Pancreas (tissue), 10 donors: ENCODE results near the gene GTPBP3. TPM values are rescaled to one million over a fixed set of nuclear protein-coding genes. Genes with fewer than 3 reads are reported as not detected.

Experiments used
- ATAC-seq, 4 donors: fragments of 200-7000 bp; cut with Tn5 transposase; one replicate each; pipeline versions ENCODE4 v1.8.0 to v1.9.1; 2020; ENCODE audit warnings: mild to moderate bottlenecking in 4 of 4, moderate library complexity in 4 of 4
- DNase-seq, 6 donors: peaks; one replicate each; pipeline ENCODE4 v3.0.0-alpha.2; 2020
- FAIRE-seq: peaks from 2 replicates; lab custom pipeline; 2012; peaks lifted over from hg19 to GRCh38; lab: Jason Lieb, UNC
- H3K27ac ChIP-seq, 4 donors: fragments of 200-600 bp; sonication (generic); 1 replicate in 3 of 4; 2 replicates in 1 of 4; pipeline versions ENCODE4 v1.5.0 to v1.8.0; 2020
- H3K27me3 ChIP-seq, 4 donors: fragments of 200-600 bp; one replicate each; pipeline ENCODE4 v1.8.0; 2021
- H3K36me3 ChIP-seq, 3 donors: fragments of 200-600 bp; sonication (generic) in 1 of 3; one replicate each; pipeline versions ENCODE4 v1.5.0 to v1.8.0; 2020 to 2021
- H3K4me1 ChIP-seq, 3 donors: fragments of 200-600 bp; one replicate each; pipeline ENCODE4 v1.8.0; 2021
- H3K4me3 ChIP-seq, 4 donors: fragments of 200-600 bp; sonication (generic) in 2 of 4; one replicate each; pipeline versions ENCODE4 v1.5.0 to v1.8.0; 2020 to 2021
- H3K9me3 ChIP-seq, 4 donors: fragments of 200-600 bp; one replicate each; pipeline ENCODE4 v1.8.0; 2021
- CTCF ChIP-seq, 4 donors: fragments of 200-600 bp; sonication (generic) in 3 of 4; IDR thresholded peaks; one replicate each; pipeline versions ENCODE4 v1.5.0 to v1.8.0; 2021; ENCODE audit warnings: antibody characterized with exemption in 4 of 4
- WGBS, 2 donors: extraction: QIAGEN DNeasy Blood & Tissue Kit; methylation state at CpG; one replicate each; pipeline ENCODE4 v1.1.7; 2013; 5-methylcytosine and 5-hydroxymethylcytosine counted together
- intact Hi-C, 3 donors: fragments of 100-400 bp; cut with DNase I; formaldehyde crosslinking; loops; one replicate each; pipeline versions ENCODE4 v1.11.1 to v1.14.2; 2022
- polyA plus RNA-seq, 2 donors: library from polyadenylated mRNA; stranded (reverse); fragments of 200-250 nt; gene quantifications; one replicate each; pipeline ENCODE4 v1.2.3, GENCODE V29; 2013
- total RNA-seq, 6 donors: library from RNA; stranded (reverse); fragmentation: NEBNext Ultra II Directional in 4 of 6; extraction: Animal tissue kit (Norgen Biotek cat#: 25700) in 4 of 6; gene quantifications; one replicate each; pipeline versions ENCODE4 v1.2.1 to v1.2.4, GENCODE V29; 2021 to 2023
- donor health status: healthy with polysubstance abuse.
- donor health status: DM: no; HTN: no; CAD: no; lungs with moderate emphysema.
- donor health status: DM: no; HTN: no; CAD: no.
- donor health status: control.
- donor health status: control.
- donor health status: Bipolar disorder and iron deficiency.
- donor health status: DM: yes; HTN: yes; CAD: no.
- donor health status: DM: no; HTN: no; CAD: no.
- donor health status: DM: no; HTN: no; CAD: no.
- donor health status: DM: yes; HTN: yes; CAD: no.

The GTPBP3 gene
- total and polyA plus RNA-seq, 8 donors, result 9.1 to 28.2 (median 12.7) TPM

- H3K4me1 ChIP-seq, result no peaks in the 10 kb centered on the region
- no peak for FAIRE-seq
- no peaks in the 10 kb centered on the region for H3K27me3 ChIP-seq
- no peaks in the 10 kb centered on the region for H3K36me3 ChIP-seq
- DNase-seq, result no peak
- no peaks in the 10 kb centered on the region for H3K9me3 ChIP-seq
- H3K4me3 ChIP-seq, result no peak overlapping the region
- no peak for TF ChIP-seq CTCF (IDR thresholded peaks at IDR 0.05)
- no peak for ATAC-seq
- intact Hi-C loops, result no loop called here
- H3K27ac ChIP-seq, result no peak overlapping the region
- 82 to 91% methylated on average over 22 of the region's 22 CpGs for WGBS, 2 donors
Observed at GRCh38 chr19:17365361-17365760, 28.0 kb downstream of the GTPBP3 start.

GRCh38 chr19:17370026-17370587 lies 32.8 kb downstream of the GTPBP3 start:
- Histone ChIP-seq H3K4me3 (no peak overlapping the region), H3K4me1 (no peaks in the 10 kb centered on the region), H3K27me3 (no peaks in the 10 kb centered on the region), H3K27ac (no peak overlapping the region), H3K36me3 (no peaks in the 10 kb centered on the region), H3K9me3 (no peaks in the 10 kb centered on the region)
- intact Hi-C loops, result no loop called here
- TF ChIP-seq CTCF (IDR thresholded peaks at IDR 0.05), result no peak
- no peak for FAIRE-seq
- WGBS, 2 donors, result 37 to 51% methylated on average over 8 of the region's 8 CpGs
- peak in 2 of 4 donors; percentile 58 to 74 for ATAC-seq
- no peak for DNase-seq

GRCh38 chr19:17376935-17377600 lies 39.7 kb downstream of the GTPBP3 start, which contains the start of gene PLVAP:
TSS of gene PLVAP (minus strand) at chr19:17377342. CDS start at chr19:17377288, 54 bp downstream.
- intact Hi-C loops, result no loop called here
- TF ChIP-seq CTCF (IDR thresholded peaks at IDR 0.05), result no peak
- Histone ChIP-seq H3K4me1 (no peaks in the 10 kb centered on the region), H3K36me3 (no peaks in the 10 kb centered on the region), H3K27ac (no peak within 1 kb of the TSS), H3K9me3 (no peaks in the 10 kb centered on the region), H3K27me3 (no peaks in the 10 kb centered on the region), H3K4me3 (no peak within 1 kb of the TSS)
- WGBS, 2 donors, result 50 to 56% methylated on average over 39 of the region's 39 CpGs
- ATAC-seq (no peak), FAIRE-seq (no peak), DNase-seq (no peak)

GRCh38 chr19:17378271-17378670 lies 40.9 kb downstream of the GTPBP3 start:
- intact Hi-C loops, result no loop called here
- no peak overlapping the region for H3K4me3 ChIP-seq
- no peak for DNase-seq
- H3K9me3 ChIP-seq, result no peaks in the 10 kb centered on the region
- WGBS, 2 donors, result 61 to 64% methylated on average over 13 of the region's 13 CpGs
- TF ChIP-seq CTCF (IDR thresholded peaks at IDR 0.05), result no peak
- no peaks in the 10 kb centered on the region for H3K27me3 ChIP-seq
- H3K36me3 ChIP-seq, result no peaks in the 10 kb centered on the region
- H3K27ac ChIP-seq, result no peak overlapping the region
- no peaks in the 10 kb centered on the region for H3K4me1 ChIP-seq
- ATAC-seq, result no peak
- FAIRE-seq, result no peak

- no peak for ATAC-seq
- H3K36me3 ChIP-seq, result no peaks in the 10 kb centered on the region
- DNase-seq, result no peak
- H3K9me3 ChIP-seq, result no peaks in the 10 kb centered on the region
- H3K27me3 ChIP-seq, result no peaks in the 10 kb centered on the region
- no peaks in the 10 kb centered on the region for H3K4me1 ChIP-seq
- intact Hi-C loops, result no loop called here
- H3K27ac ChIP-seq, result no peak overlapping the region
- 35 to 39% methylated on average over 14 of the region's 14 CpGs for WGBS, 2 donors
- TF ChIP-seq CTCF (IDR thresholded peaks at IDR 0.05), result no peak
- no peak for FAIRE-seq
- no peak overlapping the region for H3K4me3 ChIP-seq
Observed at GRCh38 chr19:17379221-17379631, 41.9 kb downstream of the GTPBP3 start.
